ENCODE data around the gene APOF. TPM values are rescaled to one million over a fixed set of nuclear protein-coding genes. Genes with fewer than 3 reads are reported as not detected.

APOF gene
- total and polyA plus RNA-seq, 2 experiments from 2014 or later: not detected

DNA sequence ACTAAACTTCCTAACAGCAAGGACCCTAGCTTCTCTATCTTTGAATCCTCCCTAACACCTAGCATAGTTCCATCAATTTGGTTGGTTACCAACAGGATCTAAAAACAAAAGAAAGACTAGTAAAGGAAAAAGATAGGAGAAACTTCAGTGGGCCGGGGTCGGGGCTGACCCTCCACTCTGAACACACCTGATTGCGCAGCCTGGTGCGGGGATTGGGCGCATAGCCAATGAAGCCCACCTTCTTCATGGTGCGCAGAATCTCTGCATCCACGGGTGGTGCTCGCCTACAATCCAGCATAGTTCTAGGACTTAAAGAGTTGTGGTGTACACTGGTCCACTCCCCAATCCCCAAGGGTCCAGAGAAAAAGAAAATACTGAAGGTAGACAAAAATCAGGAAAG, 36.5 kb downstream of the APOF start:
- Mint-ChIP-seq H3K27ac (no peak overlapping the region), H3K4me3 (no peak overlapping the region), H3K36me3 (ENCODE audit: low read depth) (peaks cover 18% of the 10 kb centered on the region), H3K9me3 (no peaks in the 10 kb centered on the region), H3K4me1 (no peaks in the 10 kb centered on the region), H3K27me3 (ENCODE audit: insufficient read depth, low read depth, poor library complexity) (peaks cover 4% of the 10 kb centered on the region)
- Histone ChIP-seq H3K4me1 (ENCODE audit: insufficient read depth) (no peaks in the 10 kb centered on the region), H3K27me3 (ENCODE audit: insufficient read depth) (no peaks in the 10 kb centered on the region), H3K4me2 (no peak overlapping the region), H3K79me2 (replicated peaks; ENCODE audit: insufficient read depth) (no peaks in the 10 kb centered on the region), H2AFZ (no peak overlapping the region), H4K20me1 (replicated peaks; ENCODE audit: insufficient read depth) (no peaks in the 10 kb centered on the region), H3K27ac (ENCODE audit: low read depth) (no peak overlapping the region), H3F3A (replicated peaks; ENCODE audit: low read depth) (no peaks in the 10 kb centered on the region), H3K9me2 (ENCODE audit: insufficient read depth) (no peaks in the 10 kb centered on the region), H3K36me3 (ENCODE audit: insufficient read depth) (no peaks in the 10 kb centered on the region), H3K4me3 (no peak overlapping the region)
- TF ChIP-seq NANOG (IDR thresholded peaks at IDR 0.05; ENCODE audit: borderline replicate concordance): no peak
- no peak for TF ChIP-seq STAT1 (IDR thresholded peaks at IDR 0.05; ENCODE audit: unreplicated experiment)
- TF ChIP-seq CREB1 (CRISPR knock-in tag; IDR thresholded peaks at IDR 0.05; ENCODE audit: low read depth): no peak
- TF ChIP-seq EZH2 (IDR thresholded peaks at IDR 0.05; ENCODE audit: low read depth, unreplicated experiment): no peak
- TF ChIP-seq, protein P1, sequence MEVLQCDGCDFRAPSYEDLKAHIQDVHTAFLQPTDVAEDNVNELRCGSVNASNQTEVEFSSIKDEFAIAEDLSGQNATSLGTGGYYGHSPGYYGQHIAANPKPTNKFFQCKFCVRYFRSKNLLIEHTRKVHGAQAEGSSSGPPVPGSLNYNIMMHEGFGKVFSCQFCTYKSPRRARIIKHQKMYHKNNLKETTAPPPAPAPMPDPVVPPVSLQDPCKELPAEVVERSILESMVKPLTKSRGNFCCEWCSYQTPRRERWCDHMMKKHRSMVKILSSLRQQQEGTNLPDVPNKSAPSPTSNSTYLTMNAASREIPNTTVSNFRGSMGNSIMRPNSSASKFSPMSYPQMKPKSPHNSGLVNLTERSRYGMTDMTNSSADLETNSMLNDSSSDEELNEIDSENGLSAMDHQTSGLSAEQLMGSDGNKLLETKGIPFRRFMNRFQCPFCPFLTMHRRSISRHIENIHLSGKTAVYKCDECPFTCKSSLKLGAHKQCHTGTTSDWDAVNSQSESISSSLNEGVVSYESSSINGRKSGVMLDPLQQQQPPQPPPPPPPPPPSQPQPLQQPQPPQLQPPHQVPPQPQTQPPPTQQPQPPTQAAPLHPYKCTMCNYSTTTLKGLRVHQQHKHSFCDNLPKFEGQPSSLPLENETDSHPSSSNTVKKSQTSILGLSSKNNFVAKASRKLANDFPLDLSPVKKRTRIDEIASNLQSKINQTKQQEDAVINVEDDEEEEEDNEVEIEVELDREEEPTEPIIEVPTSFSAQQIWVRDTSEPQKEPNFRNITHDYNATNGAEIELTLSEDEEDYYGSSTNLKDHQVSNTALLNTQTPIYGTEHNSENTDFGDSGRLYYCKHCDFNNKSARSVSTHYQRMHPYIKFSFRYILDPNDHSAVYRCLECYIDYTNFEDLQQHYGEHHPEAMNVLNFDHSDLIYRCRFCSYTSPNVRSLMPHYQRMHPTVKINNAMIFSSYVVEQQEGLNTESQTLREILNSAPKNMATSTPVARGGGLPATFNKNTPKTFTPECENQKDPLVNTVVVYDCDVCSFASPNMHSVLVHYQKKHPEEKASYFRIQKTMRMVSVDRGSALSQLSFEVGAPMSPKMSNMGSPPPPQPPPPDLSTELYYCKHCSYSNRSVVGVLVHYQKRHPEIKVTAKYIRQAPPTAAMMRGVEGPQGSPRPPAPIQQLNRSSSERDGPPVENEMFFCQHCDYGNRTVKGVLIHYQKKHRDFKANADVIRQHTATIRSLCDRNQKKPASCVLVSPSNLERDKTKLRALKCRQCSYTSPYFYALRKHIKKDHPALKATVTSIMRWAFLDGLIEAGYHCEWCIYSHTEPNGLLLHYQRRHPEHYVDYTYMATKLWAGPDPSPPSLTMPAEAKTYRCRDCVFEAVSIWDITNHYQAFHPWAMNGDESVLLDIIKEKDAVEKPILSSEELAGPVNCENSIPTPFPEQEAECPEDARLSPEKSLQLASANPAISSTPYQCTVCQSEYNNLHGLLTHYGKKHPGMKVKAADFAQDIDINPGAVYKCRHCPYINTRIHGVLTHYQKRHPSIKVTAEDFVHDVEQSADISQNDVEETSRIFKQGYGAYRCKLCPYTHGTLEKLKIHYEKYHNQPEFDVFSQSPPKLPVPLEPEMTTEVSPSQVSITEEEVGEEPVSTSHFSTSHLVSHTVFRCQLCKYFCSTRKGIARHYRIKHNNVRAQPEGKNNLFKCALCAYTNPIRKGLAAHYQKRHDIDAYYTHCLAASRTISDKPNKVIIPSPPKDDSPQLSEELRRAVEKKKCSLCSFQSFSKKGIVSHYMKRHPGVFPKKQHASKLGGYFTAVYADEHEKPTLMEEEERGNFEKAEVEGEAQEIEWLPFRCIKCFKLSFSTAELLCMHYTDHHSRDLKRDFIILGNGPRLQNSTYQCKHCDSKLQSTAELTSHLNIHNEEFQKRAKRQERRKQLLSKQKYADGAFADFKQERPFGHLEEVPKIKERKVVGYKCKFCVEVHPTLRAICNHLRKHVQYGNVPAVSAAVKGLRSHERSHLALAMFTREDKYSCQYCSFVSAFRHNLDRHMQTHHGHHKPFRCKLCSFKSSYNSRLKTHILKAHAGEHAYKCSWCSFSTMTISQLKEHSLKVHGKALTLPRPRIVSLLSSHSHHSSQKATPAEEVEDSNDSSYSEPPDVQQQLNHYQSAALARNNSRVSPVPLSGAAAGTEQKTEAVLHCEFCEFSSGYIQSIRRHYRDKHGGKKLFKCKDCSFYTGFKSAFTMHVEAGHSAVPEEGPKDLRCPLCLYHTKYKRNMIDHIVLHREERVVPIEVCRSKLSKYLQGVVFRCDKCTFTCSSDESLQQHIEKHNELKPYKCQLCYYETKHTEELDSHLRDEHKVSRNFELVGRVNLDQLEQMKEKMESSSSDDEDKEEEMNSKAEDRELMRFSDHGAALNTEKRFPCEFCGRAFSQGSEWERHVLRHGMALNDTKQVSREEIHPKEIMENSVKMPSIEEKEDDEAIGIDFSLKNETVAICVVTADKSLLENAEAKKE (CRISPR knock-in tag; IDR thresholded peaks at IDR 0.05): no peak
- no peak for TF ChIP-seq ZNF331 (CRISPR knock-in tag; IDR thresholded peaks at IDR 0.05; ENCODE audit: low read depth)
- TF ChIP-seq, protein P2, sequence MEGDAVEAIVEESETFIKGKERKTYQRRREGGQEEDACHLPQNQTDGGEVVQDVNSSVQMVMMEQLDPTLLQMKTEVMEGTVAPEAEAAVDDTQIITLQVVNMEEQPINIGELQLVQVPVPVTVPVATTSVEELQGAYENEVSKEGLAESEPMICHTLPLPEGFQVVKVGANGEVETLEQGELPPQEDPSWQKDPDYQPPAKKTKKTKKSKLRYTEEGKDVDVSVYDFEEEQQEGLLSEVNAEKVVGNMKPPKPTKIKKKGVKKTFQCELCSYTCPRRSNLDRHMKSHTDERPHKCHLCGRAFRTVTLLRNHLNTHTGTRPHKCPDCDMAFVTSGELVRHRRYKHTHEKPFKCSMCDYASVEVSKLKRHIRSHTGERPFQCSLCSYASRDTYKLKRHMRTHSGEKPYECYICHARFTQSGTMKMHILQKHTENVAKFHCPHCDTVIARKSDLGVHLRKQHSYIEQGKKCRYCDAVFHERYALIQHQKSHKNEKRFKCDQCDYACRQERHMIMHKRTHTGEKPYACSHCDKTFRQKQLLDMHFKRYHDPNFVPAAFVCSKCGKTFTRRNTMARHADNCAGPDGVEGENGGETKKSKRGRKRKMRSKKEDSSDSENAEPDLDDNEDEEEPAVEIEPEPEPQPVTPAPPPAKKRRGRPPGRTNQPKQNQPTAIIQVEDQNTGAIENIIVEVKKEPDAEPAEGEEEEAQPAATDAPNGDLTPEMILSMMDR (conservative IDR thresholded peaks at IDR 0.05; ENCODE audit: low read depth in 2 of 2): no peak
- TF ChIP-seq POLR2AphosphoS5 (IDR thresholded peaks at IDR 0.05; ENCODE audit: low read depth): no peak
- TF ChIP-seq, protein P3, sequence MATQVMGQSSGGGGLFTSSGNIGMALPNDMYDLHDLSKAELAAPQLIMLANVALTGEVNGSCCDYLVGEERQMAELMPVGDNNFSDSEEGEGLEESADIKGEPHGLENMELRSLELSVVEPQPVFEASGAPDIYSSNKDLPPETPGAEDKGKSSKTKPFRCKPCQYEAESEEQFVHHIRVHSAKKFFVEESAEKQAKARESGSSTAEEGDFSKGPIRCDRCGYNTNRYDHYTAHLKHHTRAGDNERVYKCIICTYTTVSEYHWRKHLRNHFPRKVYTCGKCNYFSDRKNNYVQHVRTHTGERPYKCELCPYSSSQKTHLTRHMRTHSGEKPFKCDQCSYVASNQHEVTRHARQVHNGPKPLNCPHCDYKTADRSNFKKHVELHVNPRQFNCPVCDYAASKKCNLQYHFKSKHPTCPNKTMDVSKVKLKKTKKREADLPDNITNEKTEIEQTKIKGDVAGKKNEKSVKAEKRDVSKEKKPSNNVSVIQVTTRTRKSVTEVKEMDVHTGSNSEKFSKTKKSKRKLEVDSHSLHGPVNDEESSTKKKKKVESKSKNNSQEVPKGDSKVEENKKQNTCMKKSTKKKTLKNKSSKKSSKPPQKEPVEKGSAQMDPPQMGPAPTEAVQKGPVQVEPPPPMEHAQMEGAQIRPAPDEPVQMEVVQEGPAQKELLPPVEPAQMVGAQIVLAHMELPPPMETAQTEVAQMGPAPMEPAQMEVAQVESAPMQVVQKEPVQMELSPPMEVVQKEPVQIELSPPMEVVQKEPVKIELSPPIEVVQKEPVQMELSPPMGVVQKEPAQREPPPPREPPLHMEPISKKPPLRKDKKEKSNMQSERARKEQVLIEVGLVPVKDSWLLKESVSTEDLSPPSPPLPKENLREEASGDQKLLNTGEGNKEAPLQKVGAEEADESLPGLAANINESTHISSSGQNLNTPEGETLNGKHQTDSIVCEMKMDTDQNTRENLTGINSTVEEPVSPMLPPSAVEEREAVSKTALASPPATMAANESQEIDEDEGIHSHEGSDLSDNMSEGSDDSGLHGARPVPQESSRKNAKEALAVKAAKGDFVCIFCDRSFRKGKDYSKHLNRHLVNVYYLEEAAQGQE (IDR thresholded peaks at IDR 0.05; ENCODE audit: unreplicated experiment): no peak
- TF ChIP-seq, protein P4, sequence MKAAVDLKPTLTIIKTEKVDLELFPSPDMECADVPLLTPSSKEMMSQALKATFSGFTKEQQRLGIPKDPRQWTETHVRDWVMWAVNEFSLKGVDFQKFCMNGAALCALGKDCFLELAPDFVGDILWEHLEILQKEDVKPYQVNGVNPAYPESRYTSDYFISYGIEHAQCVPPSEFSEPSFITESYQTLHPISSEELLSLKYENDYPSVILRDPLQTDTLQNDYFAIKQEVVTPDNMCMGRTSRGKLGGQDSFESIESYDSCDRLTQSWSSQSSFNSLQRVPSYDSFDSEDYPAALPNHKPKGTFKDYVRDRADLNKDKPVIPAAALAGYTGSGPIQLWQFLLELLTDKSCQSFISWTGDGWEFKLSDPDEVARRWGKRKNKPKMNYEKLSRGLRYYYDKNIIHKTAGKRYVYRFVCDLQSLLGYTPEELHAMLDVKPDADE (IDR thresholded peaks at IDR 0.05): no peak
- no peak for TF ChIP-seq ZNF114 (CRISPR knock-in tag; IDR thresholded peaks at IDR 0.05)
- ATAC-seq: no peak
- no peak for DNase-seq (ENCODE audit: low spot score)

All from GM23338 (cell line).